ENCODE data around the gene CNOT9.

Gene CNOT9

DNA sequence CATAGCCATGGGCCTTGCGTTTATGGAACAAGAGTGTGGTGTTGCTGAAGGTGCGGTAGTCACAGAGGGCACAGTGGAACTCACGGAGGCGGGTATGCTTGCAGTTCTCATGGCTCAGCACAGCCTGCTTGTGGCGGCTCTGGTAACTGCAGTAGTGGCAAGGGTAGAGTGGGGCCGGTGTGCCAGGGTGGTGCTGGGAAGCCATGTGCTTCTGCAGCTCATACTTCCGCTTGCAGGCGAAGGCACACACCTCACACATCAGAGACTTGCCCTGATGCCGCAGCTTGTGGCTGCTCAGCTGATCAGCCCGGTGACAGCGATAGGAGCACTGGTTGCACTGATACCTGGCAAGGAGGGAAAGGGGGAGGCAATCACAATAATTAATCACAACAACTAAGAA, 76.1 kb downstream of the CNOT9 start:
- DNase-seq (ENCODE audit: low read depth), result no peak

DNA sequence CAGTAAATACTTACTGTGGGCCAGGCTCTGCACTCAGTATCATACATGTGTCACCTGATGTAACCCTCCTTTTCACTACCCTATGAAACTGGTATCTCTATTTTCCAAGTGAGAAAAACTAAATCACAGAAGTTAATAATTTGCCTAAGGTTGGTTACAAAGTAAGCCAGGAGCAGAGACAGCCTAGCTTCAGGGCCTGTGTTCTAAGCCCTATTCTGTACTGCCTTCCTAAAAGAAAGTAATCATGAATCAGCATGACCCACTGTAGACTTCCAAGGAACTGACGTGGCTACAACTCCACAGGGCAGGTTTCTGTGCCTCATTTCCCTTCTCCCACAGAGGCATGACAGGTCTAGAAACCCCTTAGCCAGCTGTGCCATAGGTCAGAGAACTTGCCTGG, 76.5 kb downstream of the CNOT9 start:
- DNase-seq (ENCODE audit: low read depth), result no peak
